ENCODE measurements around the gene RRP12.

Gene RRP12

DNA sequence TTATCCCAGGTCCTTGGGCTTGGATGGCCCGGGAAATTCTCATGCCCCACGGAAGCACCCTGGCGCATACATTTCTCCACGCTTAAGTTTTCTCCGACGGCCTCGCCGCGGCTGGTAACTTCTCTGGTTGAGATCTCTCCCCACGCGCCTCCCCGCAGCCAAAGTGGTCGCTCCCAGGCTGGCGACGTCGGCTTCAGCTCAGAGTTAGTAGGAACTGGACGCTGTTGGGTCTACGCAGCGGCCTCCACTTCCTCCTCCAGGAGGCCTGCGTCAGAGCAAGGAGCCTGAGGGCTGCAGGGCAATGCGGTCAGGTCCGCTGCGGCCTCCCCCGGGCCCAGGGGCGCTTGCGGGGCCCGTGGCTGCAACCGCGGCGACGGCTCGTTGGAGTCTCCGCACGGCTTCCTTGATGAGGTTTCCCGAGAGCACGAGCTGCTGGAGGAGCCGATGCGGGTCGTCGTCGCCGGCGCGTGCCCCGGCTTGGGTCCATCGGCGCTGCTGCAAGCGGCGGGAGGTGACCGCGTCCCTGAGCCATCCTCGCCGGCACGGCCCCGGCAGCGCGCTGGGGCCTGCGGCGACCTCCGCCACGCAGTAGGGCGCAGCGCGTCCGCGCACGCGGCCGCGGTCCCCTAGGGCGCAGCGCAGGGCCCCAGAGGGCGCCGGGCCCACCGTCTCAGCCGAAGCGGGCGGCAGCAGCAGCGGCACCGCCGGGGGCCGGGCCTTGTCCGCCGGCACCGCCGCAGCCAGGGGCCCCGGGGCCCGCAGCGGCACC is 67.4 kb downstream of the RRP12 start:
- no peaks in the 10 kb centered on the region for H3K27me3 ChIP-seq (ENCODE audit: insufficient read depth, insufficient read length)
- H3K4me1 ChIP-seq (ENCODE audit: insufficient read depth, insufficient read length) = no peaks in the 10 kb centered on the region
- DNase-seq (ENCODE audit: low read depth, low spot score) = no peak
- TF ChIP-seq ZNF274 (IDR thresholded peaks at IDR 0.05; ENCODE audit: low read depth, low read length) (no peak), SUZ12 (IDR thresholded peaks at IDR 0.05; ENCODE audit: extremely low read depth, insufficient read depth, insufficient read length) (no peak), YY1 (IDR thresholded peaks at IDR 0.05; ENCODE audit: insufficient read depth, insufficient read length) (no peak)
- peak overlapping the region; percentile 88 for H3K4me3 ChIP-seq (ENCODE audit: insufficient read length, low read depth)
- no peaks in the 10 kb centered on the region for H3K36me3 ChIP-seq (ENCODE audit: insufficient read depth, insufficient read length, low read length)
- peak overlapping the region; percentile 96 for H3K9ac ChIP-seq (ENCODE audit: insufficient read length, low read depth)
- H3K9me3 ChIP-seq (ENCODE audit: insufficient read depth, low read length) = no peaks in the 10 kb centered on the region

GRCh38 chr10:97333351-97333600 is 67.9 kb downstream of the RRP12 start:
- no peak for DNase-seq (ENCODE audit: low read depth, low spot score)
- no peaks in the 10 kb centered on the region for H3K27me3 ChIP-seq (ENCODE audit: insufficient read depth, insufficient read length)
- TF ChIP-seq SUZ12 (IDR thresholded peaks at IDR 0.05; ENCODE audit: extremely low read depth, insufficient read depth, insufficient read length) (no peak), ZNF274 (IDR thresholded peaks at IDR 0.05; ENCODE audit: low read depth, low read length) (no peak), YY1 (IDR thresholded peaks at IDR 0.05; ENCODE audit: insufficient read depth, insufficient read length) (no peak)
- H3K4me3 ChIP-seq (ENCODE audit: insufficient read length, low read depth) = peak overlapping the region; percentile 88
- H3K36me3 ChIP-seq (ENCODE audit: insufficient read depth, insufficient read length, low read length) = no peaks in the 10 kb centered on the region
- H3K4me1 ChIP-seq (ENCODE audit: insufficient read depth, insufficient read length) = no peaks in the 10 kb centered on the region
- peak overlapping the region; percentile 96 for H3K9ac ChIP-seq (ENCODE audit: insufficient read length, low read depth)
- H3K9me3 ChIP-seq (ENCODE audit: insufficient read depth, low read length) = no peaks in the 10 kb centered on the region

GRCh38 chr10:97332591-97333350 is 68.4 kb downstream of the RRP12 start:
- Histone ChIP-seq H3K4me3 (ENCODE audit: insufficient read length, low read depth) (peak overlapping the region; percentile 88), H3K9me3 (ENCODE audit: insufficient read depth, low read length) (no peaks in the 10 kb centered on the region), H3K27me3 (ENCODE audit: insufficient read depth, insufficient read length) (no peaks in the 10 kb centered on the region), H3K36me3 (ENCODE audit: insufficient read depth, insufficient read length, low read length) (no peaks in the 10 kb centered on the region), H3K9ac (ENCODE audit: insufficient read length, low read depth) (peak overlapping the region; percentile 96), H3K4me1 (ENCODE audit: insufficient read depth, insufficient read length) (no peaks in the 10 kb centered on the region)
- no peak for DNase-seq (ENCODE audit: low read depth, low spot score)
- TF ChIP-seq SUZ12 (IDR thresholded peaks at IDR 0.05; ENCODE audit: extremely low read depth, insufficient read depth, insufficient read length) (no peak), YY1 (IDR thresholded peaks at IDR 0.05; ENCODE audit: insufficient read depth, insufficient read length) (no peak), ZNF274 (IDR thresholded peaks at IDR 0.05; ENCODE audit: low read depth, low read length) (no peak)

DNA sequence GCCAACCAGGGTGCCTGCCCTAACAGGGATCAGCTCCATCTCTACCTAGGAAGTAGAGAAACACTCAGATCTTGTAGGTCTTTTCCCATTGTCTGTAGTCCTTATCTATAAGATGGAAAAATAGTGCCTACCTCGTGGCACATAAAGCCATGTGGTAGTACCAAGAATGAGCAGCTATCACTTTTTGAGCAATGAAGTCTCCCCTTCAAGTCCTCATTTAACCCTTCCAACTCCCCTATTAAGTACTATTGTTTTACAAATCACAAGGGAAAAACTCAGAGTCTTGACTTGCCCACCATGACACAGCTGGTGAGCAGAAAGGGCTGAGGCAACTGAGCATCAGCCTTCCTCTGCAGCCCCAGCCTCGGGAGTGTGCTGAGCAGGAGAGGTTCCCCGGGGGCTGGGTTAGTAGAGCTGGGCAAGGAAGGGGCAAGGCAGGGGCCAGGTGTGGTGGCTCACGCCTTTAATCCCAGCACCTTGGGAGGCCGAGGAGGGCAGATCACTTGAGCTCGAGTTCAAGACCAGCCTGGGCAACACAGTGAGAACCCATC is 69.9 kb downstream of the RRP12 start:
- Histone ChIP-seq H3K9me3 (ENCODE audit: insufficient read depth, low read length) (no peaks in the 10 kb centered on the region), H3K4me1 (ENCODE audit: insufficient read depth, insufficient read length) (no peaks in the 10 kb centered on the region), H3K27me3 (ENCODE audit: insufficient read depth, insufficient read length) (no peaks in the 10 kb centered on the region), H3K36me3 (ENCODE audit: insufficient read depth, insufficient read length, low read length) (no peaks in the 10 kb centered on the region), H3K9ac (ENCODE audit: insufficient read length, low read depth) (peak overlapping the region; percentile 42), H3K4me3 (ENCODE audit: insufficient read length, low read depth) (peak overlapping the region; percentile 88)
- DNase-seq (ENCODE audit: low read depth, low spot score) = no peak
- no peak for TF ChIP-seq YY1 (IDR thresholded peaks at IDR 0.05; ENCODE audit: insufficient read depth, insufficient read length)
- TF ChIP-seq SUZ12 (IDR thresholded peaks at IDR 0.05; ENCODE audit: extremely low read depth, insufficient read depth, insufficient read length) = no peak
- TF ChIP-seq ZNF274 (IDR thresholded peaks at IDR 0.05; ENCODE audit: low read depth, low read length) = no peak

GRCh38 chr10:97329766-97330165 is 71.4 kb downstream of the RRP12 start:
- Histone ChIP-seq H3K36me3 (ENCODE audit: insufficient read depth, insufficient read length, low read length) (no peaks in the 10 kb centered on the region), H3K4me3 (ENCODE audit: insufficient read length, low read depth) (no peak overlapping the region), H3K27me3 (ENCODE audit: insufficient read depth, insufficient read length) (no peaks in the 10 kb centered on the region), H3K9ac (ENCODE audit: insufficient read length, low read depth) (no peak overlapping the region), H3K4me1 (ENCODE audit: insufficient read depth, insufficient read length) (no peaks in the 10 kb centered on the region), H3K9me3 (ENCODE audit: insufficient read depth, low read length) (no peaks in the 10 kb centered on the region)
- TF ChIP-seq ZNF274 (IDR thresholded peaks at IDR 0.05; ENCODE audit: low read depth, low read length) (no peak), SUZ12 (IDR thresholded peaks at IDR 0.05; ENCODE audit: extremely low read depth, insufficient read depth, insufficient read length) (no peak), YY1 (IDR thresholded peaks at IDR 0.05; ENCODE audit: insufficient read depth, insufficient read length) (no peak)
- no peak for DNase-seq (ENCODE audit: low read depth, low spot score)

GRCh38 chr10:97328646-97329453 is 72.3 kb downstream of the RRP12 start:
- no peak overlapping the region for H3K9ac ChIP-seq (ENCODE audit: insufficient read length, low read depth)
- no peaks in the 10 kb centered on the region for H3K4me1 ChIP-seq (ENCODE audit: insufficient read depth, insufficient read length)
- H3K4me3 ChIP-seq (ENCODE audit: insufficient read length, low read depth) = no peak overlapping the region
- no peaks in the 10 kb centered on the region for H3K36me3 ChIP-seq (ENCODE audit: insufficient read depth, insufficient read length, low read length)
- no peaks in the 10 kb centered on the region for H3K27me3 ChIP-seq (ENCODE audit: insufficient read depth, insufficient read length)
- no peak for DNase-seq (ENCODE audit: low read depth, low spot score)
- TF ChIP-seq ZNF274 (IDR thresholded peaks at IDR 0.05; ENCODE audit: low read depth, low read length) = no peak
- no peak for TF ChIP-seq YY1 (IDR thresholded peaks at IDR 0.05; ENCODE audit: insufficient read depth, insufficient read length)
- no peak for TF ChIP-seq SUZ12 (IDR thresholded peaks at IDR 0.05; ENCODE audit: extremely low read depth, insufficient read depth, insufficient read length)
- no peaks in the 10 kb centered on the region for H3K9me3 ChIP-seq (ENCODE audit: insufficient read depth, low read length)

All from NT2/D1 (cell line).